PFSK-1 (cell line): ENCODE results near the gene SCGB2B2.

ENCODE experiments used
- FOXP2 ChIP-seq: optimal IDR thresholded peaks from 2 replicates; pipeline ENCODE3; 2011; ENCODE audit warnings: borderline replicate concordance, control low read depth, inconsistent platforms; ENCODE audit not compliant: insufficient read depth; ENCODE audit errors: extremely low read length, extremely low read depth
- POLR2AphosphoS5 ChIP-seq: IDR thresholded peaks from 2 replicates; pipeline ENCODE4 v1.6.1; 2012; ENCODE audit warnings: low read depth, mild to moderate bottlenecking, control low read depth, low read length, moderate library complexity
- SIN3A ChIP-seq: IDR thresholded peaks from 2 replicates; pipeline ENCODE4 v1.6.1; 2012; ENCODE audit warnings: mild to moderate bottlenecking, low read length, moderate library complexity, borderline replicate concordance; ENCODE audit not compliant: insufficient read depth
- TAF1 ChIP-seq: IDR thresholded peaks from 2 replicates; pipeline ENCODE4 v1.6.1; 2012; ENCODE audit warnings: low read length, control low read depth, borderline replicate concordance; ENCODE audit not compliant: insufficient read depth
- TF ChIP-seq, protein P1 (sequence below), 2 experiments: IDR thresholded peaks; 2 replicates each; pipeline versions ENCODE4 v1.6.1 to v1.8.0; 2011 to 2012; ENCODE audit warnings: low read depth in 2 of 2, low read length in 2 of 2, control low read depth in 1 of 2, inconsistent platforms in 1 of 2, mild to moderate bottlenecking in 1 of 2, moderate library complexity in 1 of 2; ENCODE audit not compliant: insufficient read depth in 1 of 2

Gene SCGB2B2

GRCh38 chr19:34645551-34645950 is 31.4 kb downstream of the SCGB2B2 start:
- TF ChIP-seq POLR2AphosphoS5 (no peak), FOXP2 (no peak), TAF1 (no peak), SIN3A (no peak)
- TF ChIP-seq, protein P1, sequence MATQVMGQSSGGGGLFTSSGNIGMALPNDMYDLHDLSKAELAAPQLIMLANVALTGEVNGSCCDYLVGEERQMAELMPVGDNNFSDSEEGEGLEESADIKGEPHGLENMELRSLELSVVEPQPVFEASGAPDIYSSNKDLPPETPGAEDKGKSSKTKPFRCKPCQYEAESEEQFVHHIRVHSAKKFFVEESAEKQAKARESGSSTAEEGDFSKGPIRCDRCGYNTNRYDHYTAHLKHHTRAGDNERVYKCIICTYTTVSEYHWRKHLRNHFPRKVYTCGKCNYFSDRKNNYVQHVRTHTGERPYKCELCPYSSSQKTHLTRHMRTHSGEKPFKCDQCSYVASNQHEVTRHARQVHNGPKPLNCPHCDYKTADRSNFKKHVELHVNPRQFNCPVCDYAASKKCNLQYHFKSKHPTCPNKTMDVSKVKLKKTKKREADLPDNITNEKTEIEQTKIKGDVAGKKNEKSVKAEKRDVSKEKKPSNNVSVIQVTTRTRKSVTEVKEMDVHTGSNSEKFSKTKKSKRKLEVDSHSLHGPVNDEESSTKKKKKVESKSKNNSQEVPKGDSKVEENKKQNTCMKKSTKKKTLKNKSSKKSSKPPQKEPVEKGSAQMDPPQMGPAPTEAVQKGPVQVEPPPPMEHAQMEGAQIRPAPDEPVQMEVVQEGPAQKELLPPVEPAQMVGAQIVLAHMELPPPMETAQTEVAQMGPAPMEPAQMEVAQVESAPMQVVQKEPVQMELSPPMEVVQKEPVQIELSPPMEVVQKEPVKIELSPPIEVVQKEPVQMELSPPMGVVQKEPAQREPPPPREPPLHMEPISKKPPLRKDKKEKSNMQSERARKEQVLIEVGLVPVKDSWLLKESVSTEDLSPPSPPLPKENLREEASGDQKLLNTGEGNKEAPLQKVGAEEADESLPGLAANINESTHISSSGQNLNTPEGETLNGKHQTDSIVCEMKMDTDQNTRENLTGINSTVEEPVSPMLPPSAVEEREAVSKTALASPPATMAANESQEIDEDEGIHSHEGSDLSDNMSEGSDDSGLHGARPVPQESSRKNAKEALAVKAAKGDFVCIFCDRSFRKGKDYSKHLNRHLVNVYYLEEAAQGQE (IDR thresholded peaks at IDR 0.05; ENCODE audit: insufficient read depth in 1 of 2, low read depth in 2 of 2, low read length in 2 of 2): no peak

- no peak for TF ChIP-seq SIN3A
- TF ChIP-seq TAF1: no peak
- TF ChIP-seq FOXP2: no peak
- no peak for TF ChIP-seq POLR2AphosphoS5
- TF ChIP-seq, protein P1 (IDR thresholded peaks at IDR 0.05; ENCODE audit: insufficient read depth in 1 of 2, low read depth in 2 of 2, low read length in 2 of 2): no peak
Observed at GRCh38 chr19:34644991-34645461, 31.9 kb downstream of the SCGB2B2 start.

DNA sequence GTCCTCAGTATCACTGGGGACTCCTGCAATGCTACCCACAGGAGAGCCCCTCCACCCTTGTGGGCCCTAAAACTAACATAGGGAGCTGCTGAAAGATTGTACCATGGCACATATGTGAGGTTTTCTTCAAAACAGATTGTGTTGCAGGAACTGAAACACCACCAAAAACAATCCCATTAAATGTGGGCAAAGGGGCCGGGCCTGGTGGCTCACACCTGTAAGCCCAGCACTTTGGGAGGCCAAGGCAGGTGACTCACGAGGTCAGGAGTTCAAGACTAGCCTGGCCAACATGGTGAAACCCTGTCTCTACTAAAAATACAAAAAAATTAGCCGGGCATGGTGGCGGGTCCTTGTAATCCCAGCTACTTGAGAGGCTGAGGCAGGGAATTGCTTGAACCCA is 34.7 kb downstream of the SCGB2B2 start:
- no peak for TF ChIP-seq POLR2AphosphoS5

GRCh38 chr19:34639491-34640085 is 37.4 kb downstream of the SCGB2B2 start:
- no peak for TF ChIP-seq TAF1
- TF ChIP-seq FOXP2: no peak
- TF ChIP-seq SIN3A: no peak
- no peak for TF ChIP-seq POLR2AphosphoS5
- TF ChIP-seq, protein P1 (IDR thresholded peaks at IDR 0.05; ENCODE audit: insufficient read depth in 1 of 2, low read depth in 2 of 2, low read length in 2 of 2): no peak

DNA sequence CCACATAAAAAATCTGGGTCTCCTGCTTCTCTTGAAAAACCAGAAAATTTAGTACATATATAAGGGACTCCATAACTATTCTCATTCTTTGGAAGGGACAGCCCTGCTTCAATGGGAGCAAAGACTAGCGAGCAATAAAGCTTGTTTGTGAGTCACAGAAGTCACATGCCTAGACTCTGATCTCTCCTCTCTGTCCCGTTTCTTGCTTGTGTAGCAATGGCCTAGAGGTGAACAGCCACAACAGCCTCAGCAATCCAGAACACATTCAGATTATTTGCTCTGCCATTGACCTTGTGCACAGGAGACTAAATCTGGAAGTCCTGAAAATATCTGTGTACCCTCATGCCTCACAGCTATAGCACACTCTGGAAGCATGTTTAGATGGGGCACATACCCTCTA is 43.2 kb downstream of the SCGB2B2 start:
- TF ChIP-seq, protein P1 (IDR thresholded peaks at IDR 0.05; ENCODE audit: insufficient read depth in 1 of 2, low read depth in 2 of 2, low read length in 2 of 2): no peak
- no peak for TF ChIP-seq SIN3A
- TF ChIP-seq FOXP2: no peak
- TF ChIP-seq TAF1: no peak
- TF ChIP-seq POLR2AphosphoS5: no peak
